Inferior parietal cortex (tissue), 1 donor: Measurements from ENCODE around the gene ATXN7L3B.
"Not testable (repeated sequence)": the region's sequence is repeated elsewhere in the genome, so short reads cannot be mapped to it uniquely, and the experiment has no call there.

ENCODE experiments used
- DNase-seq: peaks from one replicate; pipeline ENCODE4 v3.0.0-alpha.2; 2016; ENCODE audit errors: extremely low spot score

ATXN7L3B gene

GRCh38 chr12:74537707-74538385 lies at the start of gene ATXN7L3B:
TSS of gene ATXN7L3B (plus strand) at chr12:74537835. CDS start at chr12:74538113, 278 bp downstream.
- DNase-seq = peak; percentile 98

GRCh38 chr12:74488134-74488533 lies 49.5 kb upstream of the ATXN7L3B start:
- DNase-seq = no peak

- DNase-seq = no peak
These were observed 48.1 kb upstream of the ATXN7L3B start for GRCh38 chr12:74489543-74489942.

- DNase-seq = no peak
These were observed 47.1 kb upstream of the ATXN7L3B start for GRCh38 chr12:74490390-74491064.

GRCh38 chr12:74491374-74491773 lies 46.3 kb upstream of the ATXN7L3B start:
- no peak for DNase-seq

GRCh38 chr12:74499192-74499591 lies 38.4 kb upstream of the ATXN7L3B start:
- DNase-seq = no peak

GRCh38 chr12:74508873-74509657 lies 28.6 kb upstream of the ATXN7L3B start:
- DNase-seq = not testable (repeated sequence)

- no peak for DNase-seq
These were observed 27.7 kb upstream of the ATXN7L3B start for GRCh38 chr12:74509886-74510285.

- no peak for DNase-seq
These were observed 23.4 kb upstream of the ATXN7L3B start for GRCh38 chr12:74514098-74514872.

- DNase-seq = no peak
These were observed 21.8 kb upstream of the ATXN7L3B start for GRCh38 chr12:74515849-74516248.

- no peak for DNase-seq
These were observed 11.1 kb upstream of the ATXN7L3B start for GRCh38 chr12:74526535-74526934.

GRCh38 chr12:74527491-74527890 lies 10.1 kb upstream of the ATXN7L3B start:
- no peak for DNase-seq

GRCh38 chr12:74530676-74531075 lies 7.0 kb upstream of the ATXN7L3B start:
- DNase-seq = no peak

- DNase-seq = no peak
These were observed 2.1 kb upstream of the ATXN7L3B start for GRCh38 chr12:74535536-74535935.

GRCh38 chr12:74537126-74537706 lies 419 bp upstream of the ATXN7L3B start:
- DNase-seq = peak; percentile 77

- no peak for DNase-seq
These were observed 1.0 kb downstream of the ATXN7L3B start for GRCh38 chr12:74538491-74539258.

- no peak for DNase-seq
These were observed 1.6 kb downstream of the ATXN7L3B start for GRCh38 chr12:74539261-74539660.

GRCh38 chr12:74539765-74540526 lies 2.3 kb downstream of the ATXN7L3B start:
- DNase-seq = no peak

GRCh38 chr12:74541074-74541473 lies 3.4 kb downstream of the ATXN7L3B start:
- no peak for DNase-seq

- no peak for DNase-seq
These were observed 9.6 kb downstream of the ATXN7L3B start for GRCh38 chr12:74547249-74547648.
